Loucy (cell line): ENCODE data around the gene VCL.

Experiments
- EZH2phosphoT487 ChIP-seq: fragments of 200-600 bp; IDR thresholded peaks from 2 replicates; pipeline ENCODE4 v1.6.1; 2018; ENCODE audit warnings: antibody characterized with exemption, mild to moderate bottlenecking, moderate library complexity, borderline replicate concordance
- TF ChIP-seq, protein P1 (sequence below): fragments of 200-600 bp; sonication (generic); conservative IDR thresholded peaks from 2 replicates; pipeline ENCODE4 v1.5.1; 2014; ENCODE audit warnings: mild to moderate bottlenecking, antibody characterized with exemption, low read length

GRCh38 chr10:74117738-74118137, 119.8 kb downstream of the VCL start:
- TF ChIP-seq, protein P1, sequence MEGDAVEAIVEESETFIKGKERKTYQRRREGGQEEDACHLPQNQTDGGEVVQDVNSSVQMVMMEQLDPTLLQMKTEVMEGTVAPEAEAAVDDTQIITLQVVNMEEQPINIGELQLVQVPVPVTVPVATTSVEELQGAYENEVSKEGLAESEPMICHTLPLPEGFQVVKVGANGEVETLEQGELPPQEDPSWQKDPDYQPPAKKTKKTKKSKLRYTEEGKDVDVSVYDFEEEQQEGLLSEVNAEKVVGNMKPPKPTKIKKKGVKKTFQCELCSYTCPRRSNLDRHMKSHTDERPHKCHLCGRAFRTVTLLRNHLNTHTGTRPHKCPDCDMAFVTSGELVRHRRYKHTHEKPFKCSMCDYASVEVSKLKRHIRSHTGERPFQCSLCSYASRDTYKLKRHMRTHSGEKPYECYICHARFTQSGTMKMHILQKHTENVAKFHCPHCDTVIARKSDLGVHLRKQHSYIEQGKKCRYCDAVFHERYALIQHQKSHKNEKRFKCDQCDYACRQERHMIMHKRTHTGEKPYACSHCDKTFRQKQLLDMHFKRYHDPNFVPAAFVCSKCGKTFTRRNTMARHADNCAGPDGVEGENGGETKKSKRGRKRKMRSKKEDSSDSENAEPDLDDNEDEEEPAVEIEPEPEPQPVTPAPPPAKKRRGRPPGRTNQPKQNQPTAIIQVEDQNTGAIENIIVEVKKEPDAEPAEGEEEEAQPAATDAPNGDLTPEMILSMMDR, result no peak
- TF ChIP-seq EZH2phosphoT487, result no peak
